ENCODE results near the gene HSD17B11.

DNA sequence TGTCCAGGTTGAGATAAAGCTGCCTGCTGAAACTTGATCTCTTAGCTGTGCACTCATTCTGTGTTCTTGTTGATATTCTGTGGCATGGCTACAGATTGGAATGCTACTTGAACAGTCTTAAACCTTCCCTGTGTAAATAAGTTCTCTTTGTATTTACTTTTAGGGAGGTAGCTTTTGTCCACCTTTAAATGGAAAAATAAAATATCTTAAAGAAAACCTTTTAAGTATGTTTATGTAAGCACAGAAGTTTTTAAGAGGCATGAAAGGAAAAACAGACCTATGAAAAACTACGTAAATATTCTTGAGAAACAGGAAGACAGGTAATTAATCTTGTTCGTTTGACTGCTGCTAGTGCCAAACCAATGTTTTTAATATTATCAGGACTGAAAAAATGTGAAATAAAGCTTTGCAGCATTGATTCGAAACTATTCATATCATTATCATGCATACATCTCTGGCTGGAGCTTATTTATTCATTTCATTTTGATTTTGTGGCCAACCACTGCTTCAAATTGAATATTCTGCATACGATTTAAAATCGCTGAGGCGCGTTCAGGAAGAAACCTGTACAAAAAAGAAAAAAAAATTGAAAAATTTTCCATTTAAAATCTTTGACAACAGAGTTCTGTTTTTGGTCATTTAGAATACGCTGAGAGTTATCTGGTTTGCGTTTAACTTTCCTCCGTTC lies 86.1 kb downstream of the HSD17B11 start:
- TF ChIP-seq TAF1 (IDR thresholded peaks at IDR 0.05; ENCODE audit: low read depth) = no peak
- TF ChIP-seq, protein P1, sequence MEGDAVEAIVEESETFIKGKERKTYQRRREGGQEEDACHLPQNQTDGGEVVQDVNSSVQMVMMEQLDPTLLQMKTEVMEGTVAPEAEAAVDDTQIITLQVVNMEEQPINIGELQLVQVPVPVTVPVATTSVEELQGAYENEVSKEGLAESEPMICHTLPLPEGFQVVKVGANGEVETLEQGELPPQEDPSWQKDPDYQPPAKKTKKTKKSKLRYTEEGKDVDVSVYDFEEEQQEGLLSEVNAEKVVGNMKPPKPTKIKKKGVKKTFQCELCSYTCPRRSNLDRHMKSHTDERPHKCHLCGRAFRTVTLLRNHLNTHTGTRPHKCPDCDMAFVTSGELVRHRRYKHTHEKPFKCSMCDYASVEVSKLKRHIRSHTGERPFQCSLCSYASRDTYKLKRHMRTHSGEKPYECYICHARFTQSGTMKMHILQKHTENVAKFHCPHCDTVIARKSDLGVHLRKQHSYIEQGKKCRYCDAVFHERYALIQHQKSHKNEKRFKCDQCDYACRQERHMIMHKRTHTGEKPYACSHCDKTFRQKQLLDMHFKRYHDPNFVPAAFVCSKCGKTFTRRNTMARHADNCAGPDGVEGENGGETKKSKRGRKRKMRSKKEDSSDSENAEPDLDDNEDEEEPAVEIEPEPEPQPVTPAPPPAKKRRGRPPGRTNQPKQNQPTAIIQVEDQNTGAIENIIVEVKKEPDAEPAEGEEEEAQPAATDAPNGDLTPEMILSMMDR (IDR thresholded peaks at IDR 0.05; ENCODE audit: poor library complexity, severe bottlenecking) = no peak
- TF ChIP-seq EP300 (conservative IDR thresholded peaks at IDR 0.05; ENCODE audit: poor library complexity, severe bottlenecking) = no peak
